Hepatocyte (in vitro differentiated cells): ENCODE measurements around the gene RBM33. TPM values are rescaled to one million over a fixed set of nuclear protein-coding genes. Genes with fewer than 3 reads are reported as not detected.

Experiments used
- DNase-seq: peaks from one replicate; pipeline ENCODE4 v3.0.0-alpha.2; 2016; ENCODE audit warnings: low spot score
- H2AFZ ChIP-seq: fragments of 200-600 bp; sonication (generic); 2 replicates; pipeline ENCODE4 v1.6.0; 2016; ENCODE audit warnings: antibody characterized with exemption, mild to moderate bottlenecking
- H3K27ac ChIP-seq: fragments of 200-600 bp; sonication (generic); 2 replicates; pipeline ENCODE4 v1.5.1; 2016; ENCODE audit warnings: mild to moderate bottlenecking
- H3K27me3 ChIP-seq: fragments of 200-600 bp; sonication (generic); 2 replicates; pipeline ENCODE4 v1.6.1; 2016
- H3K36me3 ChIP-seq: fragments of 200-600 bp; sonication (generic); replicated peaks from 2 replicates; pipeline ENCODE4 v1.5.1; 2016; ENCODE audit warnings: low read depth; ENCODE audit not compliant: insufficient read depth
- H3K4me1 ChIP-seq: fragments of 200-600 bp; sonication (generic); 2 replicates; pipeline ENCODE4 v1.5.1; 2016; ENCODE audit warnings: mild to moderate bottlenecking, moderate library complexity; ENCODE audit not compliant: insufficient read depth
- H3K4me2 ChIP-seq: fragments of 200-600 bp; sonication (generic); 2 replicates; pipeline ENCODE4 v1.6.0; 2016
- H3K4me3 ChIP-seq: fragments of 200-600 bp; sonication (generic); 2 replicates; pipeline ENCODE4 v1.5.1; 2016; ENCODE audit warnings: mild to moderate bottlenecking
- H3K79me2 ChIP-seq: fragments of 200-600 bp; sonication (generic); 2 replicates; pipeline ENCODE4 v1.6.0; 2017; ENCODE audit warnings: mild to moderate bottlenecking
- H3K9me2 ChIP-seq: fragments of 200-600 bp; sonication (generic); replicated peaks from 2 replicates; pipeline ENCODE4 v1.6.0; 2017; ENCODE audit warnings: mild to moderate bottlenecking; ENCODE audit not compliant: insufficient read depth
- H3K9me3 ChIP-seq: fragments of 200-600 bp; sonication (generic); 2 replicates; pipeline ENCODE4 v1.5.1; 2016; ENCODE audit warnings: low read depth, mild to moderate bottlenecking
- H4K20me1 ChIP-seq: fragments of 200-600 bp; sonication (generic); 2 replicates; pipeline ENCODE4 v1.6.0; 2016; ENCODE audit warnings: mild to moderate bottlenecking; ENCODE audit not compliant: insufficient read depth, poor library complexity, severe bottlenecking
- CTCF ChIP-seq: fragments of 200-600 bp; sonication (generic); IDR thresholded peaks from 2 replicates; pipeline ENCODE4 v1.5.1; 2016; ENCODE audit warnings: antibody characterized with exemption, mild to moderate bottlenecking; ENCODE audit not compliant: poor library complexity
- EZH2 ChIP-seq: fragments of 200-600 bp; sonication (generic); IDR thresholded peaks from 2 replicates; pipeline ENCODE4 v1.6.1; 2016; ENCODE audit warnings: antibody characterized with exemption, mild to moderate bottlenecking, borderline replicate concordance
- EZH2phosphoT487 ChIP-seq: fragments of 200-600 bp; sonication (generic); IDR thresholded peaks from one replicate; pipeline ENCODE4 v1.6.1; 2018; ENCODE audit warnings: antibody characterized with exemption, mild to moderate bottlenecking, low read depth, moderate library complexity; ENCODE audit not compliant: unreplicated experiment, severe bottlenecking
- WGBS: methylation state at CpG from one replicate; pipeline ENCODE4 v1.1.6; 2016; ENCODE audit warnings: low lambda C conversion rate; ENCODE audit errors: missing lambda C conversion rate; 5-methylcytosine and 5-hydroxymethylcytosine counted together
- polyA plus RNA-seq: library from polyadenylated mRNA; unstranded; fragments of >200 nt; fragmentation: Nextera tagmentation; extraction: Ambion mirVana; gene quantifications from 2 replicates; pipeline ENCODE4 v1.2.1, GENCODE V29; 2016
- total RNA-seq: library from RNA; depleted of rRNA; stranded (reverse); fragments of >200 nt; gene quantifications from 2 replicates; pipeline ENCODE4 v1.2.3, GENCODE V29; 2014

The RBM33 gene
- total and polyA plus RNA-seq, 2 experiments from 2014 or later: 24.8 to 40.8 TPM

DNA sequence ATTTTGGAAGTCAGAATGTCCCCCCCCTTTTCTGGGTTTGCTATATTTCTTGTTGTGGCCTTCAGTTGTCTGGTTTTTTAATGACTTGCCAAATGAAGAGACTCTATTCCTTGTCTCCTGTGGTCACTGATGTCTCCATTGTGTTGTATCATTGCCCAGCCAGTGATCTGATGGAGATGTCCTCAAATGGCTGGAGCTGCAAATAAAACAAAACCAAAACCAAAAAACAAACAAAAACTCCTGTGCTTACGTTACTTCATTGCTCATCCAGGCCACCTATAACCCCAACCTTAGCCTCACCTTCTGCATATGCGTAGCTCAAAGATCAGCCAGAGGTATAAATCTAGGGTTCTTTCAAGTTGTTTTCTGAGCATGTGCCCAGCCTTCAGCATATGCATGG lies 5.1 kb downstream of the RBM33 start:
- H3K4me1 ChIP-seq: peaks cover 19% of the 10 kb centered on the region
- no peaks in the 10 kb centered on the region for H3K27me3 ChIP-seq
- no peak overlapping the region for H3K4me2 ChIP-seq
- H3K9me3 ChIP-seq: no peaks in the 10 kb centered on the region
- H3K79me2 ChIP-seq: peaks cover 100% of the 10 kb centered on the region
- no peak overlapping the region for H3K27ac ChIP-seq
- no peaks in the 10 kb centered on the region for H3K9me2 ChIP-seq
- WGBS: 98% methylated on average over 2 of the region's 2 CpGs
- H2AFZ ChIP-seq: no peak overlapping the region
- DNase-seq: no peak
- TF ChIP-seq EZH2phosphoT487: no peak
- H3K4me3 ChIP-seq: no peak overlapping the region
- no peaks in the 10 kb centered on the region for H3K36me3 ChIP-seq
- peaks cover 55% of the 10 kb centered on the region for H4K20me1 ChIP-seq

GRCh38 chr7:155652156-155653114 lies 8.0 kb downstream of the RBM33 start:
- H3K27ac ChIP-seq: no peak overlapping the region
- peaks cover 8% of the 10 kb centered on the region for H3K4me1 ChIP-seq
- H3K4me2 ChIP-seq: peak overlapping the region; percentile 9

DNA sequence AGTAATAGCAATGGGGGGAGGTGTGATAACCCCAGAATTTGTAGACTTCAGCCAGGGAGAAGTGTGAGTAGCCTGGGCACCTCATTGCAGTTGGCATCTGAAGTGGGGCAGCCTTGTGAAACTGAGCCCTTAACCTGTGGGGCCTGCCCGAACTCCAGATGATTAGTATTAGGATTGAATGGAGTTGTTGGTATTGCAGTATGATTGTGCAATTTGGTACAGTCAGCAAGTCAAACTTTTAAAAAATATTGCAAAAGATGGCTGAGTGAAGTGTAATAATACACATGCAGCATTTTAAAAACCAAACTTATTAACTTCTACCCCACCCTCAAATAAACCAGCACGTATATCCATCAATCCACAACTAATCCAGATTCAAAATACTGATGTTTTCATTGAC lies 9.3 kb downstream of the RBM33 start:
- Histone ChIP-seq H3K27me3 (no peaks in the 10 kb centered on the region), H3K9me3 (no peaks in the 10 kb centered on the region), H3K79me2 (peaks cover 100% of the 10 kb centered on the region), H4K20me1 (peaks cover 73% of the 10 kb centered on the region), H3K9me2 (no peaks in the 10 kb centered on the region), H3K4me3 (no peak overlapping the region), H3K4me2 (no peak overlapping the region), H3K4me1 (peaks cover 8% of the 10 kb centered on the region), H3K27ac (no peak overlapping the region), H3K36me3 (no peaks in the 10 kb centered on the region), H2AFZ (no peak overlapping the region)
- 79% methylated on average over 2 of the region's 2 CpGs for WGBS
- TF ChIP-seq EZH2: no peak
- TF ChIP-seq CTCF: no peak
- TF ChIP-seq EZH2phosphoT487: no peak
- DNase-seq: no peak

More at GRCh38 chr7:155652156-155653114, 8.0 kb downstream of the RBM33 start:
- no peak overlapping the region for H2AFZ ChIP-seq
- TF ChIP-seq EZH2phosphoT487 (no peak), EZH2 (no peak), CTCF (no peak)
- H3K4me3 ChIP-seq: no peak overlapping the region
- H3K9me3 ChIP-seq: no peaks in the 10 kb centered on the region
- H3K27me3 ChIP-seq: no peaks in the 10 kb centered on the region
- H3K9me2 ChIP-seq: no peaks in the 10 kb centered on the region
- WGBS: 81% methylated on average over 6 of the region's 6 CpGs
- no peaks in the 10 kb centered on the region for H3K36me3 ChIP-seq
- peaks cover 63% of the 10 kb centered on the region for H4K20me1 ChIP-seq
- DNase-seq: no peak
- H3K79me2 ChIP-seq: peaks cover 100% of the 10 kb centered on the region

- Histone ChIP-seq H4K20me1 (peaks cover 97% of the 10 kb centered on the region), H2AFZ (no peak overlapping the region), H3K9me2 (no peaks in the 10 kb centered on the region), H3K27me3 (no peaks in the 10 kb centered on the region), H3K9me3 (no peaks in the 10 kb centered on the region), H3K36me3 (no peaks in the 10 kb centered on the region), H3K27ac (no peak overlapping the region), H3K4me1 (peaks cover 8% of the 10 kb centered on the region), H3K79me2 (peaks cover 100% of the 10 kb centered on the region), H3K4me2 (no peak overlapping the region), H3K4me3 (no peak overlapping the region)
- TF ChIP-seq EZH2: no peak
- TF ChIP-seq CTCF: no peak
- TF ChIP-seq EZH2phosphoT487: no peak
- no peak for DNase-seq
- WGBS: 68% methylated on average over 7 of the region's 7 CpGs
These were observed 12.4 kb downstream of the RBM33 start for GRCh38 chr7:155656891-155657290.
